Measurements from ENCODE around the gene DLGAP4.
A peak's percentile ranks its signal among the peaks of the same experiment; 100 is the strongest.

DLGAP4 gene

GRCh38 chr20:36271639-36272546 is 34.2 kb upstream of the DLGAP4 start:
- DNase-seq: no peak
- Histone ChIP-seq H3K4me1 (ENCODE audit: low read length) (no peaks in the 10 kb centered on the region), H3K9me2 (replicated peaks; ENCODE audit: insufficient read depth, low read length) (no peaks in the 10 kb centered on the region), H3K27ac (ENCODE audit: low read length) (no peak overlapping the region), H3K9me3 (replicated peaks; ENCODE audit: insufficient read depth, low read length) (no peaks in the 10 kb centered on the region), H3K27me3 (replicated peaks; ENCODE audit: insufficient read depth, low read length) (peaks cover 12% of the 10 kb centered on the region; the same call in 1 of the 2 replicates), H3K9ac (ENCODE audit: low read length) (no peak overlapping the region), H4K20me1 (ENCODE audit: insufficient read depth, low read length) (no peaks in the 10 kb centered on the region), H2AFZ (ENCODE audit: low read length) (no peak overlapping the region), H3K79me2 (ENCODE audit: low read length) (no peaks in the 10 kb centered on the region), H3K4me2 (ENCODE audit: low read depth, low read length) (no peak overlapping the region), H3K4me3 (ENCODE audit: low read length) (no peak overlapping the region), H3K36me3 (replicated peaks; ENCODE audit: insufficient read depth, low read length) (no peaks in the 10 kb centered on the region), H3F3A (ENCODE audit: insufficient read depth, low read length) (no peaks in the 10 kb centered on the region)
- TF ChIP-seq EZH2 (optimal IDR thresholded peaks at IDR 0.05; ENCODE audit: low read depth, low read length): no peak
- TF ChIP-seq EZH2phosphoT487 (IDR thresholded peaks at IDR 0.05; ENCODE audit: low read length): no peak
- no peak for TF ChIP-seq CTCF (IDR thresholded peaks at IDR 0.05; ENCODE audit: low read length)

- Histone ChIP-seq H3F3A (ENCODE audit: insufficient read depth, low read length) (no peaks in the 10 kb centered on the region), H3K36me3 (replicated peaks; ENCODE audit: insufficient read depth, low read length) (no peaks in the 10 kb centered on the region), H3K27ac (ENCODE audit: low read length) (no peak overlapping the region), H4K20me1 (ENCODE audit: insufficient read depth, low read length) (no peaks in the 10 kb centered on the region), H3K4me3 (ENCODE audit: low read length) (no peak overlapping the region), H3K4me1 (ENCODE audit: low read length) (no peaks in the 10 kb centered on the region), H3K27me3 (replicated peaks; ENCODE audit: insufficient read depth, low read length) (peaks cover 19% of the 10 kb centered on the region), H3K9me3 (replicated peaks; ENCODE audit: insufficient read depth, low read length) (no peaks in the 10 kb centered on the region), H2AFZ (ENCODE audit: low read length) (no peak overlapping the region), H3K9me2 (replicated peaks; ENCODE audit: insufficient read depth, low read length) (no peaks in the 10 kb centered on the region), H3K9ac (ENCODE audit: low read length) (no peak overlapping the region), H3K79me2 (ENCODE audit: low read length) (no peaks in the 10 kb centered on the region), H3K4me2 (ENCODE audit: low read depth, low read length) (no peak overlapping the region)
- DNase-seq: no peak
- TF ChIP-seq EZH2 (optimal IDR thresholded peaks at IDR 0.05; ENCODE audit: low read depth, low read length) (no peak), CTCF (IDR thresholded peaks at IDR 0.05; ENCODE audit: low read length) (no peak), EZH2phosphoT487 (IDR thresholded peaks at IDR 0.05; ENCODE audit: low read length) (no peak)
Measured at GRCh38 chr20:36272547-36273220, 33.5 kb upstream of the DLGAP4 start.

GRCh38 chr20:36273414-36274180 is 32.5 kb upstream of the DLGAP4 start:
- no peak overlapping the region for H3K27ac ChIP-seq (ENCODE audit: low read length)
- no peak for TF ChIP-seq EZH2 (optimal IDR thresholded peaks at IDR 0.05; ENCODE audit: low read depth, low read length)
- TF ChIP-seq EZH2phosphoT487 (IDR thresholded peaks at IDR 0.05; ENCODE audit: low read length): no peak
- TF ChIP-seq CTCF (IDR thresholded peaks at IDR 0.05; ENCODE audit: low read length): peak; percentile 46
- peaks cover 26% of the 10 kb centered on the region for H3K27me3 ChIP-seq (replicated peaks; ENCODE audit: insufficient read depth, low read length)
- H3K79me2 ChIP-seq (ENCODE audit: low read length): no peaks in the 10 kb centered on the region
- H3K9ac ChIP-seq (ENCODE audit: low read length): no peak overlapping the region
- H3K36me3 ChIP-seq (replicated peaks; ENCODE audit: insufficient read depth, low read length): no peaks in the 10 kb centered on the region
- no peaks in the 10 kb centered on the region for H4K20me1 ChIP-seq (ENCODE audit: insufficient read depth, low read length)
- no peaks in the 10 kb centered on the region for H3K9me3 ChIP-seq (replicated peaks; ENCODE audit: insufficient read depth, low read length)
- no peaks in the 10 kb centered on the region for H3F3A ChIP-seq (ENCODE audit: insufficient read depth, low read length)
- H3K4me3 ChIP-seq (ENCODE audit: low read length): no peak overlapping the region
- H3K9me2 ChIP-seq (replicated peaks; ENCODE audit: insufficient read depth, low read length): no peaks in the 10 kb centered on the region
- H3K4me2 ChIP-seq (ENCODE audit: low read depth, low read length): no peak overlapping the region
- no peak overlapping the region for H2AFZ ChIP-seq (ENCODE audit: low read length)
- DNase-seq: peak; percentile 23
- no peaks in the 10 kb centered on the region for H3K4me1 ChIP-seq (ENCODE audit: low read length)
